Fibroblast of villous mesenchyme (primary cell): ENCODE measurements around the gene MGST3. TPM values are rescaled to one million over a fixed set of nuclear protein-coding genes. Genes with fewer than 3 reads are reported as not detected.
"Not testable (repeated sequence)": the region's sequence is repeated elsewhere in the genome, so short reads cannot be mapped to it uniquely, and the experiment has no call there.

Experiments used
- DNase-seq: peaks from one replicate; pipeline ENCODE4 v3.0.0-alpha.2; 2010; ENCODE audit warnings: low read depth
- H3K4me3 ChIP-seq: 2 replicates; pipeline ENCODE4 v1.5.1; 2011; ENCODE audit warnings: low read depth, mild to moderate bottlenecking, low read length
- total RNA-seq: library from RNA; depleted of rRNA; stranded (reverse); fragments of >200 nt; gene quantifications from 2 replicates; pipeline ENCODE4 v1.2.3, GENCODE V29; 2012
- TF ChIP-seq, protein P1 (sequence below): IDR thresholded peaks from 2 replicates; pipeline ENCODE4 v1.5.1; 2012; ENCODE audit warnings: low read depth, mild to moderate bottlenecking, low read length; ENCODE audit not compliant: insufficient read depth

The MGST3 gene
- total RNA-seq, result 126 and 135 TPM in 2 replicates

DNA sequence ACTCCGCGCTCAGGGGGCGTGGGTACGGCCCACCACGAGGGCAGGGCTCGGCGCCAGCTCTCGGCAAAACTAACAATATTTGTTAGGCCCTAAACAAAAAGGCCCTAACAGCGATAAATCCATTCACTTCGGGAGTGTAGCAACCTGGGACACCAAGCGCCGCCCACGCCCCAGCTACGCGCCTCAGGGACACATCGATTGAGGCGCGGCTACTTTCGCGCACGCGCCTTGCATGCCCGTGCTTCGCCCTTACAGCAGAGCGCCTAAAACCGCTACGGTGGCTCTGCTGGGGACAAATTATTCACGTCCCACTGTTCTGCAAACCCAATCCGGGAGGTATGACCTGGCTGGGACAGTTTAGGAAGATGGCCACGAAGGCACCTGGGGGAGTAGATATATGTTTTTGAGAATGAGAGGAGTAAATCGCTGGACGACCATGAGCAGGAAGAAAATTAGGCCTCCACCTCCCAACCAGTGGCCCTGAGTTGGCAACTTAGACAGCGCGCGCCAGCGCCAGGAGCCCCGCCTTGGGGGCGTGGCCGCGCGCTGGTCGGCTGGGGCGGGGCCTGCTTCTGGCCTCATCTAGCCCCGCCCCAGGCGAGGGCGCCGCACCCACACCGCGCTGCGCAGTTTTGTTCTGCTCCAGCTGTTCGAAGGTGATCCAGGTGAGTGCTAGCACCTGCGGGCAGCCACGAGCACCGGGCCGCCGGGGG lies at the start of gene MGST3:
MGST3 (plus strand) TSS at position 606 of the 713 bp plus-strand sequence. CDS start 18,614 bp downstream, outside the sequence.
- DNase-seq, result peak; percentile 94
- TF ChIP-seq, protein P1, sequence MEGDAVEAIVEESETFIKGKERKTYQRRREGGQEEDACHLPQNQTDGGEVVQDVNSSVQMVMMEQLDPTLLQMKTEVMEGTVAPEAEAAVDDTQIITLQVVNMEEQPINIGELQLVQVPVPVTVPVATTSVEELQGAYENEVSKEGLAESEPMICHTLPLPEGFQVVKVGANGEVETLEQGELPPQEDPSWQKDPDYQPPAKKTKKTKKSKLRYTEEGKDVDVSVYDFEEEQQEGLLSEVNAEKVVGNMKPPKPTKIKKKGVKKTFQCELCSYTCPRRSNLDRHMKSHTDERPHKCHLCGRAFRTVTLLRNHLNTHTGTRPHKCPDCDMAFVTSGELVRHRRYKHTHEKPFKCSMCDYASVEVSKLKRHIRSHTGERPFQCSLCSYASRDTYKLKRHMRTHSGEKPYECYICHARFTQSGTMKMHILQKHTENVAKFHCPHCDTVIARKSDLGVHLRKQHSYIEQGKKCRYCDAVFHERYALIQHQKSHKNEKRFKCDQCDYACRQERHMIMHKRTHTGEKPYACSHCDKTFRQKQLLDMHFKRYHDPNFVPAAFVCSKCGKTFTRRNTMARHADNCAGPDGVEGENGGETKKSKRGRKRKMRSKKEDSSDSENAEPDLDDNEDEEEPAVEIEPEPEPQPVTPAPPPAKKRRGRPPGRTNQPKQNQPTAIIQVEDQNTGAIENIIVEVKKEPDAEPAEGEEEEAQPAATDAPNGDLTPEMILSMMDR, result no peak
- H3K4me3 ChIP-seq, result peak within 1 kb of the TSS; percentile 71

- H3K4me3 ChIP-seq, result no peak overlapping the region
- TF ChIP-seq, protein P1, result no peak
- DNase-seq, result no peak
Measured at GRCh38 chr1:165581926-165582325, 49.1 kb upstream of the MGST3 start.

- DNase-seq, result no peak
- TF ChIP-seq, protein P1, result no peak
- no peak overlapping the region for H3K4me3 ChIP-seq
Measured at GRCh38 chr1:165586398-165586797, 44.6 kb upstream of the MGST3 start.

- DNase-seq, H3K4me3 ChIP-seq: not testable (repeated sequence)
Measured at GRCh38 chr1:165591391-165591790, 39.6 kb upstream of the MGST3 start.

GRCh38 chr1:165592945-165593823 lies 37.9 kb upstream of the MGST3 start:
- peak; percentile 82 for DNase-seq
- H3K4me3 ChIP-seq, result no peak overlapping the region
- TF ChIP-seq, protein P1, result peak; percentile 92

GRCh38 chr1:165595246-165595938 lies 35.6 kb upstream of the MGST3 start:
- H3K4me3 ChIP-seq, result no peak overlapping the region
- peak; percentile 18 for DNase-seq
- TF ChIP-seq, protein P1, result no peak
